IMR-90 (cell line): ENCODE data around the gene FOXL2NB. TPM values are rescaled to one million over a fixed set of nuclear protein-coding genes. Genes with fewer than 3 reads are reported as not detected.

ENCODE experiments used
- ATAC-seq: fragments of 200-7000 bp; cut with Tn5 transposase; 2 replicates; pipeline ENCODE4 v1.9.1; 2020; ENCODE audit warnings: low read depth, mild to moderate bottlenecking, moderate library complexity
- BruUV-seq: library from RNA; stranded (reverse); fragments of 400-500 nt; replicated peaks from 2 replicates; lab custom pipeline; 2021; lab: Mats Ljungman, UMichigan
- CTCF ChIA-PET: fragments of 300-600 bp; formaldehyde crosslinking; extraction: SDS; loops from one replicate; lab custom pipeline; 2021; ENCODE audit warnings: antibody characterized with exemption; lab: Yijun Ruan, JAX
- POLR2A ChIA-PET: fragments of 300-600 bp; sonication (Branson Sonifier 250); formaldehyde crosslinking; loops from one replicate; lab custom pipeline; 2022; ENCODE audit warnings: antibody characterized with exemption; ENCODE audit not compliant: unreplicated experiment; lab: Charles Lee
- DNase-seq: peaks from one replicate; pipeline ENCODE4 v3.0.0; 2013
- H2AFZ ChIP-seq: replicated peaks from 2 replicates; pipeline ENCODE3; 2013; ENCODE audit warnings: low read length, mild to moderate bottlenecking; ENCODE audit not compliant: poor library complexity
- H2AK5ac ChIP-seq: 2 replicates; pipeline ENCODE4 v1.6.1; 2013; ENCODE audit warnings: low read depth, low read length, inconsistent platforms
- H2AK9ac ChIP-seq: replicated peaks from 2 replicates; pipeline ENCODE3; 2013; ENCODE audit warnings: mild to moderate bottlenecking, low read depth, low read length, moderate library complexity; ENCODE audit not compliant: poor library complexity
- H2BK120ac ChIP-seq: 2 replicates; pipeline ENCODE4 v1.6.1; 2013; ENCODE audit warnings: low read depth, low read length, inconsistent platforms
- H2BK15ac ChIP-seq: 3 replicates; pipeline ENCODE4 v1.6.1; 2013; ENCODE audit warnings: low read depth, low read length, inconsistent platforms
- H2BK20ac ChIP-seq: 2 replicates; pipeline ENCODE4 v1.6.1; 2013; ENCODE audit warnings: low read depth, mild to moderate bottlenecking, inconsistent platforms, low read length, moderate library complexity
- H2BK5ac ChIP-seq: 2 replicates; pipeline ENCODE4 v1.6.1; 2013; ENCODE audit warnings: mild to moderate bottlenecking, low read depth, low read length, inconsistent platforms; ENCODE audit not compliant: poor library complexity, severe bottlenecking
- H3K14ac ChIP-seq: replicated peaks from 2 replicates; pipeline ENCODE4 v1.6.1; 2013; ENCODE audit warnings: low read depth, low read length, inconsistent platforms
- H3K18ac ChIP-seq: 2 replicates; pipeline ENCODE4 v1.6.1; 2013; ENCODE audit warnings: low read depth, low read length, control low read depth
- H3K23ac ChIP-seq: 2 replicates; pipeline ENCODE4 v1.6.1; 2013; ENCODE audit warnings: low read depth, low read length, inconsistent platforms
- H3K27ac ChIP-seq: 2 replicates; pipeline ENCODE4 v1.5.1; 2013; ENCODE audit warnings: mild to moderate bottlenecking, control low read depth, low read length; ENCODE audit not compliant: insufficient read depth
- H3K27me3 ChIP-seq: 2 replicates; pipeline ENCODE4 v1.6.1; 2013; ENCODE audit warnings: low read length; ENCODE audit not compliant: control insufficient read depth, insufficient read depth
- H3K36me3 ChIP-seq: 2 replicates; pipeline ENCODE4 v1.6.1; 2013; ENCODE audit warnings: low read length, mixed read lengths; ENCODE audit not compliant: control insufficient read depth, insufficient read depth
- H3K4ac ChIP-seq: 2 replicates; pipeline ENCODE4 v1.6.1; 2013; ENCODE audit warnings: low read depth, low read length, inconsistent platforms
- H3K4me1 ChIP-seq: 2 replicates; pipeline ENCODE4 v1.6.1; 2013; ENCODE audit warnings: low read length, mixed read lengths; ENCODE audit not compliant: control insufficient read depth, insufficient read depth
- H3K4me2 ChIP-seq: 2 replicates; pipeline ENCODE4 v1.6.1; 2013; ENCODE audit warnings: low read depth, mild to moderate bottlenecking, control low read depth, low read length, moderate library complexity
- H3K4me3 ChIP-seq: 2 replicates; pipeline ENCODE4 v1.5.1; 2013; ENCODE audit warnings: low read depth, mild to moderate bottlenecking, control low read depth, low read length, moderate library complexity; ENCODE audit not compliant: insufficient read depth
- H3K56ac ChIP-seq: 2 replicates; pipeline ENCODE4 v1.6.1; 2013; ENCODE audit warnings: low read length, inconsistent platforms; ENCODE audit not compliant: insufficient read depth; ENCODE audit errors: extremely low read depth
- H3K79me1 ChIP-seq, 2 experiments: 2 replicates each; pipeline ENCODE4 v1.6.1; 2013; ENCODE audit warnings: low read length in 2 of 2, inconsistent platforms in 1 of 2, low read depth in 1 of 2
- H3K9ac ChIP-seq: 2 replicates; pipeline ENCODE4 v1.6.1; 2013; ENCODE audit warnings: low read depth, low read length, control low read depth
- H3K9me1 ChIP-seq: 2 replicates; pipeline ENCODE4 v1.6.1; 2013; ENCODE audit warnings: low read length, inconsistent platforms; ENCODE audit not compliant: insufficient read depth
- H3K9me3 ChIP-seq: 2 replicates; pipeline ENCODE4 v1.6.1; 2013; ENCODE audit warnings: low read length; ENCODE audit not compliant: control insufficient read depth, insufficient read depth
- H4K20me1 ChIP-seq: 2 replicates; pipeline ENCODE4 v1.6.1; 2013; ENCODE audit warnings: low read length, inconsistent platforms; ENCODE audit not compliant: insufficient read depth
- H4K5ac ChIP-seq: 2 replicates; pipeline ENCODE4 v1.6.1; 2013; ENCODE audit warnings: mild to moderate bottlenecking, low read depth, low read length, control low read depth
- H4K8ac ChIP-seq, 2 experiments: 2 replicates each; pipeline ENCODE4 v1.6.1; 2013; ENCODE audit warnings: low read depth in 2 of 2, low read length in 2 of 2, control low read depth in 1 of 2, inconsistent platforms in 1 of 2
- H4K91ac ChIP-seq: 2 replicates; pipeline ENCODE4 v1.6.1; 2013; ENCODE audit warnings: low read depth, low read length, inconsistent platforms; ENCODE audit not compliant: insufficient read depth
- POLR2A ChIP-seq: IDR thresholded peaks from 2 replicates; pipeline ENCODE4 v1.6.1; 2012; ENCODE audit warnings: mild to moderate bottlenecking, low read depth, low read length
- WGBS, 2 experiments: methylation state at CpG; one replicate each; pipeline versions ENCODE4 v1.1.5 to v1.1.7; 2013; ENCODE audit warnings: missing lambda C conversion rate in 2 of 2; ENCODE audit not compliant: insufficient read length in 1 of 2; ENCODE audit errors: extremely low coverage in 2 of 2; 5-methylcytosine and 5-hydroxymethylcytosine counted together
- dilution Hi-C: fragments of 300-500 bp; cut with HindIII; formaldehyde crosslinking; loops from one replicate; pipeline ENCODE4 v1.14.3; 2018; ENCODE audit warnings: low sequenced_read_pairs; ENCODE audit not compliant: unreplicated experiment
- in situ Hi-C: fragments of 300-500 bp; cut with MboI; formaldehyde crosslinking; loops from 3 replicates; pipeline ENCODE4 v1.14.3; 2019; ENCODE audit warnings: low sequenced_read_pairs, inconsistent platforms, mixed read lengths
- intact Hi-C: fragments of 100-400 bp; cut with micrococcal nuclease; formaldehyde crosslinking; loops from 2 replicates; pipeline ENCODE4 v1.10.0; 2022
- polyA plus RNA-seq, 3 experiments: library from polyadenylated mRNA; depleted of rRNA; stranded (reverse); fragments of >200 nt; gene quantifications; 2 replicates each; pipeline ENCODE4 v1.2.3, GENCODE V29; 2012; ENCODE audit warnings: low replicate concordance in 1 of 3
- total RNA-seq: library from RNA; depleted of rRNA; stranded (reverse); fragments of >200 nt; gene quantifications from 2 replicates; pipeline ENCODE4 v1.2.3, GENCODE V29; 2012

Gene FOXL2NB
- total and polyA plus RNA-seq, 2 of the 4 experiments (the other 2 are of a cell fraction), result under 0.01 to 0.05 TPM

GRCh38 chr3:138899351-138899991 lies 47.5 kb upstream of the FOXL2NB start:
- Histone ChIP-seq H2BK20ac (no peak overlapping the region), H2AK9ac (no peak overlapping the region), H3K4me2 (no peak overlapping the region), H2BK15ac (no peak overlapping the region), H3K9me1 (0 out of 2 replicates have a peak, but pooled peaks cover 2% of the 10 kb centered on the region), H3K56ac (no peak overlapping the region), H3K4ac (0 out of 2 replicates have a peak overlapping the region, but pooled peaks have one; percentile 13), H3K27ac (no peak overlapping the region), H4K8ac (no peak overlapping the region), H3K9me3 (no peaks in the 10 kb centered on the region), H2BK5ac (no peak overlapping the region), H2AK5ac (no peak overlapping the region), H3K4me3 (no peak overlapping the region), H3K27me3 (no peaks in the 10 kb centered on the region), H2BK120ac (no peak overlapping the region), H4K5ac (no peak overlapping the region), H3K36me3 (no peaks in the 10 kb centered on the region), H3K18ac (no peak overlapping the region), H4K91ac (no peak overlapping the region), H3K79me1 (no peaks in the 10 kb centered on the region), H4K20me1 (no peaks in the 10 kb centered on the region), H3K9ac (no peak overlapping the region), H3K4me1 (peaks cover 6% of the 10 kb centered on the region), H2AFZ (no peak overlapping the region), H3K14ac (no peak overlapping the region), H3K23ac (no peak overlapping the region)
- no TSS peak for BruUV-seq
- in situ Hi-C loops, result no loop called here
- WGBS, 2 experiments, result 100% methylated on average over 1 of the region's 5 CpGs; no CpG with 5 or more reads in 1 of the 2 experiments
- dilution Hi-C loops, result no loop called here
- DNase-seq (no peak), ATAC-seq (no peak)
- ChIA-PET CTCF (interaction anchor here (1.4 to 4.4 kb wide), 2 partner anchors 13 to 16 kb away, joined by 3 to 30 read pairs; no protein-coding TSS in a partner anchor), POLR2A (no interaction called here)
- no peak for TF ChIP-seq POLR2A
- intact Hi-C loops, result no loop called here
